Measurements from ENCODE around the gene TUBGCP2. TPM values are rescaled to one million over a fixed set of nuclear protein-coding genes. Genes with fewer than 3 reads are reported as not detected.
"Not testable (repeated sequence)": the region's sequence is repeated elsewhere in the genome, so short reads cannot be mapped to it uniquely, and the experiment has no call there.

TUBGCP2 gene
- total RNA-seq, 1 donor from 2014 or later, result 39.4 TPM

DNA sequence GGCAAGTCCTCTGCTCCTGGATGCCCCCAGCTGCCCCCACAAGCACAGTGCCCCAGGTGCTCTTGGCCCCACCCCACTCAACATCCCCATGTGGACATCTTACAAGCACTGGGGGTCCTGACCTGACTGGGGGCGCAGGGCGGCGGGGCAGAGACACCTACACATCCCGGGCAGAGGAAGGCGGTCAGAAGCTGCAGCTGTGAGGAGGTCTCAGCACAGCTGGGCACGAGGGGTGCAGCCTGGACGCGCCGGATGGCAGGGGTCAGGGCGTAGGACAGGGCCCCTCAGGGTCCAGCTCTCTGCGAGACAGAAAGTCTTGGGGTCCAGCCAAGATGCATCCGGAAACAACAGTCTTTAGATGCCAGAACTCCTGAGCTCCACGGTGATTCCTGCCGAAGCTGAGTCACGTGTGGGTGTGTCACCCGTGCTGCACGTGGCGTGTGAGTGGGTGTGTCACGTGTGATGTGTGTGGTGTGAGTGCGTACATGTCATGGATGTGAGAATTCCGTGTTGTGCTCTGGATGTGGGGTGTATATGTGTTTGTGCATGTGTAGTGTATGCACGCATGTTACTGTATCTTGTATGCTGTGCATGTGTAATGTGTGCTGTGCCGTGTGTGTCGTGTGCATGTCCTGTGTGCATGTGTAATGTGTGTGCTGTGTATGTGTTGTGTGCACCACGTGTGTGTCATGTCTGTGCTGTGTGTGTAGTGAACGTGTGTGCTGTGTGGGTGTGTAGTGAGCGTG lies 65.9 kb downstream of the TUBGCP2 start:
- DNase-seq (ENCODE audit: low spot score), result no peak
- intact Hi-C loops (cut with DNase I), result no loop called here

DNA sequence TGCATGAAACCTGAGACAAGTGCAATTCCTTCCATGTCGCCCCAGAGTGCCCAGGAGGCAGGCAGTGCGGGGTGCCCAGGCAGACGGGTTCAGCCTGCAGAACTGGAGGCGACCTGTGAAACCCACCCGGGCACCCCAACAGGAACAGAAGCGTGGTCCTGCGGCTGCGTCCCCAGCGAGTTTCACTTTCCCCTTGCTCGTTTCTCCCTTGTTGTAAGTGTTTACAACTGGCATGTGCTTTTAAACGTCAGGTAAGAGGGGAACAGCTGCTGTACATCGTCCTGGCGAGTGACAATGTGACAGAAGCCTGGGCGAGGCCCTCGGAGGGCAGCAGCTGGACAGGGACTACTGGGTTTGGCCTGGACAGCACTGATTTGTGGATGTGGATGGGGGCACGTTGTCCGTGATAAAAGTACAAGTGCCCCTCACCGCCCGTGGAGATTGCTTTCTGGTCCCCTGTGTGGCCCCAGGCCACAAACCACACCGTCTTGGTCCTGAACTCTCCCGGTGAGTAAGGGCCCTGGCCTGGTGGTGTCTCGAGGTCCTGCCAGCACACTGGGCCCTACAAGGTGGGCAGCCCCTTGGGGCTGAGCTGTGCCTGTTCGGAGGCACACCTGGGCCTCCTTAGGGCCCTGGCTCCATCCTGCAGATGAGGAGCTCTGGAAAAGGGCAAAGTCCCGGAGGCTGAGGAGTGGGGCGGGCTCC lies 67.0 kb downstream of the TUBGCP2 start:
- intact Hi-C loops (cut with DNase I), result no loop called here
- no peak for DNase-seq (ENCODE audit: low spot score)

- intact Hi-C loops (cut with DNase I), result no loop called here
- DNase-seq (ENCODE audit: low spot score), result no peak
Observed at GRCh38 chr10:133239990-133240389, 68.7 kb downstream of the TUBGCP2 start.

DNA sequence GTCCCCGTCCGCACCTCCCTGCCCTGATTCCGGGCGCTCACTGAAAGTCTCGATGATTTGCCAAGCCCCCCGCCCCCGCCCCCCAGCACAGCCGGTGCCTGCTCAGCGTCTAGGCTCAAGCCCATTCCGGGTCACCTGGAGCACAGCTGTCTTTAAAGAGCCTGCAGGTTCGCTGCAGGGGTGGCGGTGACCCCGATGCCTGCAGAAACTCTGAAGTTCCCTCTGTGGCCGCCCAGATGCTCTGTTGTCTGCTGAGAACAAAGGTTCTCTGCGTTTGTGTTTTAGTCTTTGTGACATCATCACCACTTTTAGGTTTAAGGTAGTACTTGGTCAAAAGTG lies 70.2 kb downstream of the TUBGCP2 start:
- intact Hi-C loops (cut with DNase I), result no loop called here
- no peak for DNase-seq (ENCODE audit: low spot score)

DNA sequence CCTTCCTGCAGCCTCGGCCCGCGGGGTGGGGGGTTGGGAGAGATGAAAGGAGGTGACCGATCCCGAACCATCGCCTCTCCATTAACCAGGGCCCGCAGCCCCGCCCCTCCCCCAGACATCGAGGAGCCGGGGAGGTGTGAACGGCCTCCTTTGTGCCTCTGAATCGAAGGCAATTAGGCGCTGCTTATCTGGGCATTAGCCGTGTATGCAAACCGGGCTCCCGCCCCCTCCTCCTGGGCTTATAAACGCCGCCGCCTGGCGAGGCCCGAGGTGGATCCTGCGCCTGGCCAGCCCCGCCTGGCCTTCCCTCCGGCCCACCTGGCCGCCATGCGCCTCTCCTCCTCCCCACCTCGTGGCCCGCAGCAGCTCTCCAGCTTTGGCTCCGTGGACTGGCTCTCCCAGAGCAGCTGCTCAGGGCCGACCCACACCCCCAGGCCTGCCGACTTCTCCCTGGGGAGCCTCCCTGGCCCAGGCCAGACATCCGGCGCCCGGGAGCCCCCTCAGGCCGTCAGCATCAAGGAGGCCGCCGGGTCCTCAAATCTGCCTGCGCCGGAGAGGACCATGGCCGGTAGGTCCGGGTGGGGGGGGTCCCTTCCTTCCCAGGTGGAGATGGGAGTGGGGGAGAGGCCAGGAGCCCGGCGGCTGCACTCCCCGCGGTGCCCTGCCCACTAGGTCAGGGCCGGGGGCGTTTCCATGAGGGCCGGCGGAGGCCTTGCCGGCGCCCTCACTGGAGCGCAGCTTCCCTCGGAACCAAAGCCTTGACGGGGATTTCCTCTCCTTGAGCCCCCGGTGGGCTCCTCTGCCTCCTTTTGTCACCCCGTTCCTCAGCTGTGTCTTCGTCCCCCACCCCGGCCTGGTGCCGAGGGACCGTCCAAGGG lies 70.8 kb downstream of the TUBGCP2 start, which contains the start of gene VENTX:
VENTX (plus strand) TSS at position 268 of the 878 bp plus-strand sequence; CDS start at position 328, 60 bp downstream.
- no peak for DNase-seq (ENCODE audit: low spot score)
- intact Hi-C loops (cut with DNase I), result no loop called here

DNA sequence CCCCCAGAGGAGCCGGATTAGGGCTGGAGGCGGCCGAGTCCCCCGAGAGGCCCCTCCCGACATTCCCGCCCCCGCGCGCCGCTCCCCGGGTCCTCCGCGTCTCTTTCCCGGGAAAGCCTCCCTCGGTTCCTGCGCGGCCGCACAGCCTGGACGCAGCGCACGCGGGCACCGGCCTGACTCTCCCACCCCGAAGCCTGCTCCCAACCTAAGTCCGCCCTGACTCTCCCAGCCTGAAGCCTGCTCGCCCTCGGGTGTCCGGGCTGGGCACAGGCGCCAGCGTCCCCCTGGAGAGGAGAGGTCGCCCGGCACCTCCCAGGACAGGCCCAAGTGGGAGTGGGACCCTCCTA lies 71.5 kb downstream of the TUBGCP2 start:
- DNase-seq (ENCODE audit: low spot score), result no peak
- intact Hi-C loops (cut with DNase I), result no loop called here

DNA sequence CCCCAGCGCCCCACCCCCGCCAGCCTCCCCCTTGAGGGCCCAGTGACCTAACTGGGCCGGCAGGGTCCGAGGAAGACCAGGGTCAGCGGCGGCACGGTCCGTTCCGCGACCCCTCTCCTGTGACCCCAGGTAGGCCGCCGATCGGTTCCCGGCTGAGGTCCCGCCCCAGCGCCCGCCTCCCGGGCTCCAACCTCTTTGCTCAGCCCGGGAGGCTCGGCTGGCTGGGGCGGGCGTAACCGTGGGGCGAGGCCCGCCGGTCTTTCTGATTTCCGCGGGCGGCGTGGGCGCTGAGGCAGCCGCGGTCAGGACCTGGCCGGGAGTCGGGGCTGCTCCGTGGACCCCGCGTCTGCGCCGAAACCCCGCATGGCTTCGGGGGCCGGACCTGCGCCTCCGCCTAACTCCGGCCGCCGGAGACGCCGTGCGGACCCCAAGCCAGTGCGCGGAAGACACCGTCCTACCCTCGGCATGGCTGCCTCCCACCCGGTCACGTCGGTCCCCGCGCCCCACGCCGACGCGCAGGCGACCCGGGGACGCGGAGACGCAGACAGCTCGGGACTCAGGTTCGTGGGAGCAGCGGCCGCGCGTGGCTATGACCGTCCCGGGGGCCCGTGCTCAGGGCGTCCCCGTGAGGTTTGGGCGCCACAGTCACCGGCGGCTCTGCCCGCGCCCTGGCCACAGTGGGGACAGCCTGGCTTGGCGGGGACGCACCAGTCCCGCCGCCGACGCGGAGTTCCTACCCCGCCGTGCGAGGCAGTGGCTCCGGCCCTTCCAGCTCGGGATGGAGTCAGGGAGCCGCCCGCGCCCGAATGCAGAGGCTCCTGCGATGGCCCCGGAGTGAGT lies 72.1 kb downstream of the TUBGCP2 start:
- intact Hi-C loops (cut with DNase I), result no loop called here
- no peak for DNase-seq (ENCODE audit: low spot score)

- intact Hi-C loops (cut with DNase I), result no loop called here
- DNase-seq (ENCODE audit: low spot score), result no peak
Observed at GRCh38 chr10:133235932-133236331, 72.7 kb downstream of the TUBGCP2 start.

GRCh38 chr10:133235265-133235855 lies 73.3 kb downstream of the TUBGCP2 start:
- no peak for DNase-seq (ENCODE audit: low spot score)
- intact Hi-C loops (cut with DNase I), result no loop called here

- intact Hi-C loops (cut with DNase I), result not testable (repeated sequence)
Observed at GRCh38 chr10:133234796-133235195, 73.9 kb downstream of the TUBGCP2 start.

DNA sequence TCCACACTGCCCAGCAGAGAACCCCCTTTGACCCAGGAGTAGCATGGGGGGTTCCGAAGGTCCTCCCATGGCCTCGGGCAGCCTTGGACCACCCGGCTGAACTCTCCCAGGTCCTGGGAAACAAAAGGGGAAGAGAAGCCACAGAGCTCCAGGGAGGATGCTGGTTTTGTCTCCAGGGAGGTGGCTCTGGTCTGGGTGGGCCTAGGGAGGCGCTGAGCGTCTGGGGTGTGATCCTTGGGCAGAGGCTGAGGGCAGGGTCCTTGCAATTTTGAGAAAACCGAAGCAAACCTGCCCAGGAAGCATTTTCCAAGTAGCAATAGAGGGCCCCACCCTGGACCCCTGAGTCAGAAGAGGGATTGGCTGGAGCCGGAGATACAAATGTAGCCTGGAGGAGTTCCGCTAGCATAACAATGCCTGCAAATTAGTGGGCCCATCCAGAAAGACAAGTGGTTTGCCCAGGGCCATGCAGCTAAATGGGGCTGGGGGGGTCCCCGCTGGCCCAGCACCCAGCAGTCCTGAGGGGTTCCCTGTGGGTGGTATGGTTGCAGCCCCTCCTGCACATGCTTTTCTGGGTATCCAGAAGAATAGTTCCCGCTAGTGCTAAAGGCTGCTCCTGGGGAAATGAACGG lies 76.6 kb downstream of the TUBGCP2 start:
- intact Hi-C loops (cut with DNase I), result no loop called here
- DNase-seq (ENCODE audit: low spot score), result no peak

More at GRCh38 chr10:133234796-133235195, 73.9 kb downstream of the TUBGCP2 start:
- not testable (repeated sequence) for DNase-seq (ENCODE audit: low spot score)

DNA sequence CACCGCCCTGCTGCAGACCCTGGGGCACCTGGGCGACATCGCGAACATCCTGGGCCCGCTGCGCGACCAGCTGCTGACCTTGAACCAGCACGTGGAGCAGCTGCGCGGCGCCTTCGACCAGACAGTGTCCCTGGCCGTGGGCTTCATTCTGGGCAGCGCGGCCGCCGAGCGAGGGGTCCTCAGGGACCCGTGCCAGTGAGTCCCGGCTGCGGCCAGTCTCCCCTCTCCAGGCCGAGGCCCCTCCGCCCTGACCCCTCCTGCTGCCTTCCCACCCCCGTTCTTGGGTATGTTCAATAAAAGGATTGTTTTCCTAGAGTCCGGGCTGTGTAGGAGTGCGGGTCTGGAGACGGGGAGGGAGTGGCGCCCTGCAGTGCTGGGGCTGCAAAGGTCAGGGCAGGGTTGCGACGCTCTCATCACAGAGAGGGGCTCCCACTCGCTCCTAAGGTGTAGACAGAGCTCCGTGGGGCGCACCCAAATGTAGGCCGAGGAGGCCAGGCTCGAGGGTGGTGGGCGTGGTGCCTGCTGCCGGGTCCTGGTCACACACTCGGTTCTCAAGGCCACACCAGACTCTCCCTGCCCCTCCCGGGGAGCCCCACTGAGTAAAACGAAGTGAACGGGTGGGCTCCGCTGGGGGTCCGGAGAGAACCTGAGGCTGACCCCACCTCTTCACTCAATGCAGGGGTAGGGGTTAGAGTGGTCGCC lies 77.3 kb downstream of the TUBGCP2 start:
- no peak for DNase-seq (ENCODE audit: low spot score)
- intact Hi-C loops (cut with DNase I), result no loop called here

DNA sequence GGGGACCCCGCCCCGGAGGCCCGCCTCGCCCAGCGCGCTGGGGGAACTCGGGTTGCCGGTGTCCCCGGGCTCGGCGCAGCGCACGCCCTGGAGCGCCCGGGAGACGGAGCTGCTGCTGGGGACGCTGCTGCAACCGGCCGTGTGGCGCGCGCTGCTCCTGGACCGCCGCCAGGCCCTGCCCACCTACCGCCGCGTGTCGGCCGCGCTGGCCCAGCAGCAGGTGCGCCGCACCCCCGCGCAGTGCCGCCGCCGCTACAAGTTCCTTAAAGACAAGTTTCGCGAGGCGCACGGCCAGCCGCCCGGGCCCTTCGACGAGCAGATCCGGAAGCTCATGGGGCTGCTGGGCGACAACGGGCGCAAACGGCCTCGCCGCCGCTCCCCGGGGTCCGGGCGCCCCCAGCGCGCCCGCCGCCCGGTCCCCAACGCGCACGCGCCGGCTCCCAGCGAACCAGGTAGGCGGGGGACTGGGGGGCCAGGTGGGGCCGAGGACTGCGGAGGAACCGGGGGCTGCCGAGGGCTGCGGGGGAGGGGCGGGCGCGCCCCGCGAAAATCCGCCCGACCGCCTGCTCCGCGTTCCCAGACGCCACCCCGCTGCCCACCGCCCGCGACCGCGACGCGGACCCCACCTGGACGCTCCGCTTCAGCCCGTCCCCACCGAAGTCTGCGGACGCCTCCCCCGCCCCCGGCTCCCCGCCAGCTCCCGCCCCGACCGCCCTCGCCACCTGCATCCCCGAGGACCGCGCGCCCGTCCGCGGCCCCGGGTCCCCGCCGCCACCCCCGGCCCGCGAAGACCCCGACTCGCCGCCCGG lies 78.1 kb downstream of the TUBGCP2 start:
- intact Hi-C loops (cut with DNase I), result no loop called here
- no peak for DNase-seq (ENCODE audit: low spot score)

GRCh38 chr10:133230044-133230361 lies 78.7 kb downstream of the TUBGCP2 start, which contains the start of gene UTF1:
UTF1 (plus strand) TSS chr10:133230217; CDS start chr10:133230289, 72 bp downstream.
- no peak for DNase-seq (ENCODE audit: low spot score)
- intact Hi-C loops (cut with DNase I), result no loop called here

DNA sequence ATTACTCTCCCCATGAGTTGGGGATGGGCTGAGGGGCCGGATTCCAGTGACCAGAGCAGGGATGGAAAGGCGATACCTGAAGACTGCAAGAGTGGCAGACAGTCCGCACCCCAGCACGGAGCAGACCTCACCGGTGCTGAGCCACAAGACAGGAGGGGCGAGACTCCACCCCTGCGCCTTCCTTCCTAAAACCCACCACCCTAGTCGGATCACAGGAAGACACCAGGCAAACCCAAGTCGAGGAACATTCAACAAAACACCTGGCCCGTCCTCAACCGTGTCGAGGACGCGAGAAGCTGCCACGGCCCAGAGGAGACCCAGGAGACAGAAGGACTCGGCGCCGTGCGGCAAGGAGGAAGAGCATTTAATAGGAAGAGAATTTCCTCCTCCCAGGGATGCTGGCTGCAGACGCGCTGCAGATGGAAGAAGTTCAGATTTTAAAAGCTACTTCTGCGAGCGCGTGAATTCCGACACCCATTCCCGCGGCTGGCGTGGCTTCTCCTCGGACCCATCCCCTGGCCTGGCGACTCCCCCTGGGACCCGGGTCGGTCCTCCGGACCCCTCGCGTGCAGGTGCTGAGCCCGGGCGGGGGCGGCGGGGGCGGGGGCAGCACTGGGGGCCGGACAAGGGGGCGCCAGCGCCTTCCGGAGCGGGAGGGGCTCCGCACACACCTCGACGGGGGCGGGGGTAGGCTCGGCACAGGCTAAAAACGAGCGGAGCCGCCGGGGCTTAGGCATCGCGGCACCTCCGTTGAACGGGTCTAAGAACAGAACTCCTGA lies 79.2 kb downstream of the TUBGCP2 start:
- intact Hi-C loops (cut with DNase I), result no loop called here
- no peak for DNase-seq (ENCODE audit: low spot score)

Data from cardiac septum (tissue), 1 donor.